Stimulated activated CD8-positive, alpha-beta memory T cell treated with anti-CD3 and anti-CD28 coated beads, Interleukin-15, amount 100 ng/mL, for 1 hour (primary cell): Measurements from ENCODE around the gene LDAH.

Experiments used
- DNase-seq: peaks from one replicate; pipeline ENCODE4 v3.0.0-alpha.2; 2020; ENCODE audit warnings: low read depth

LDAH gene

GRCh38 chr2:20781656-20782265 is 41.1 kb downstream of the LDAH start:
- DNase-seq, result no peak

- DNase-seq, result no peak
These were observed 51.6 kb downstream of the LDAH start for GRCh38 chr2:20771299-20771698.

GRCh38 chr2:20766798-20767644 is 55.9 kb downstream of the LDAH start:
- no peak for DNase-seq

- no peak for DNase-seq
These were observed 56.7 kb downstream of the LDAH start for GRCh38 chr2:20766213-20766612.

GRCh38 chr2:20762945-20763683 is 59.8 kb downstream of the LDAH start:
- DNase-seq, result no peak

GRCh38 chr2:20759487-20759886 is 63.4 kb downstream of the LDAH start:
- DNase-seq, result no peak

GRCh38 chr2:20758997-20759396 is 63.9 kb downstream of the LDAH start:
- DNase-seq, result no peak

GRCh38 chr2:20757405-20758090 is 65.4 kb downstream of the LDAH start:
- no peak for DNase-seq

- no peak for DNase-seq
These were observed 67.6 kb downstream of the LDAH start for GRCh38 chr2:20755132-20755800.

GRCh38 chr2:20752293-20752692 is 70.6 kb downstream of the LDAH start:
- no peak for DNase-seq

GRCh38 chr2:20747317-20747716 is 75.6 kb downstream of the LDAH start:
- no peak for DNase-seq

GRCh38 chr2:20745924-20746555 is 76.9 kb downstream of the LDAH start:
- no peak for DNase-seq

- no peak for DNase-seq
These were observed 78.2 kb downstream of the LDAH start for GRCh38 chr2:20744366-20745335.

- no peak for DNase-seq
These were observed 84.1 kb downstream of the LDAH start for GRCh38 chr2:20738772-20739171.

GRCh38 chr2:20737505-20737904 is 85.4 kb downstream of the LDAH start:
- DNase-seq, result no peak

GRCh38 chr2:20728114-20728758 is 94.7 kb downstream of the LDAH start:
- no peak for DNase-seq

GRCh38 chr2:20726913-20727312 is 96.0 kb downstream of the LDAH start:
- DNase-seq, result no peak

GRCh38 chr2:20725782-20726181 is 97.1 kb downstream of the LDAH start:
- no peak for DNase-seq

- no peak for DNase-seq
These were observed 98.3 kb downstream of the LDAH start for GRCh38 chr2:20724500-20725053.
